NCI-H1048 (cell line): ENCODE measurements around the gene TCP10L.
"Not testable (repeated sequence)": the region's sequence is repeated elsewhere in the genome, so short reads cannot be mapped to it uniquely, and the experiment has no call there.

Source experiments
- DNase-seq: peaks from one replicate; lab custom pipeline; 2025; lab: John Stamatoyannopoulos, UW

TCP10L gene

GRCh38 chr21:32585042-32585710, at the start of gene TCP10L:
TCP10L (minus strand) TSS chr21:32585523; CDS start chr21:32584304, 1,219 bp downstream.
- DNase-seq = no peak

- DNase-seq = no peak
Observed at GRCh38 chr21:32626621-32627196, 41.4 kb upstream of the TCP10L start.

- DNase-seq = not testable (repeated sequence)
Observed at GRCh38 chr21:32618218-32618617, 32.9 kb upstream of the TCP10L start.

- DNase-seq = no peak
Observed at GRCh38 chr21:32613436-32614043, 28.2 kb upstream of the TCP10L start.

- DNase-seq = no peak
Observed at GRCh38 chr21:32612999-32613337, 27.6 kb upstream of the TCP10L start.

GRCh38 chr21:32612075-32612998, 27.0 kb upstream of the TCP10L start, which contains the start of gene CFAP298:
CFAP298 (minus strand) TSS chr21:32612377; CDS start chr21:32612243, 134 bp downstream.
- peak; percentile 72 for DNase-seq

GRCh38 chr21:32611471-32611997, 26.2 kb upstream of the TCP10L start:
- DNase-seq = no peak

- DNase-seq = not testable (repeated sequence)
Observed at GRCh38 chr21:32610940-32611339, 25.6 kb upstream of the TCP10L start.

- DNase-seq = no peak
Observed at GRCh38 chr21:32608851-32609250, 23.5 kb upstream of the TCP10L start.

- DNase-seq = no peak
Observed at GRCh38 chr21:32605469-32605868, 20.1 kb upstream of the TCP10L start.

GRCh38 chr21:32604464-32604863, 19.1 kb upstream of the TCP10L start:
- no peak for DNase-seq

- no peak for DNase-seq
Observed at GRCh38 chr21:32603131-32603530, 17.8 kb upstream of the TCP10L start.

- no peak for DNase-seq
Observed at GRCh38 chr21:32602099-32602498, 16.8 kb upstream of the TCP10L start.

- no peak for DNase-seq
Observed at GRCh38 chr21:32599526-32599925, 14.2 kb upstream of the TCP10L start.

- DNase-seq = no peak
Observed at GRCh38 chr21:32599091-32599490, 13.8 kb upstream of the TCP10L start.

- DNase-seq = no peak
Observed at GRCh38 chr21:32597205-32597604, 11.9 kb upstream of the TCP10L start.

- no peak for DNase-seq
Observed at GRCh38 chr21:32595431-32595830, 10.1 kb upstream of the TCP10L start.

GRCh38 chr21:32593690-32594089, 8.4 kb upstream of the TCP10L start:
- no peak for DNase-seq

GRCh38 chr21:32592929-32593502, 7.7 kb upstream of the TCP10L start:
- DNase-seq = no peak

GRCh38 chr21:32590130-32590529, 4.8 kb upstream of the TCP10L start:
- DNase-seq = no peak

- no peak for DNase-seq
Observed at GRCh38 chr21:32587651-32588050, 2.3 kb upstream of the TCP10L start.

GRCh38 chr21:32587120-32587519, 1.8 kb upstream of the TCP10L start:
- DNase-seq = no peak
